PC-3 (cell line): ENCODE results near the gene DDC. TPM values are rescaled to one million over a fixed set of nuclear protein-coding genes. Genes with fewer than 3 reads are reported as not detected.

ENCODE experiments used
- ATAC-seq: fragments of 200-7000 bp; cut with Tn5 transposase; 2 replicates; pipeline ENCODE4 v1.9.1; 2020; ENCODE audit warnings: mild to moderate bottlenecking, moderate library complexity
- BruUV-seq: library from RNA; stranded (reverse); fragments of 400-500 nt; replicated peaks from 2 replicates; lab custom pipeline; 2021; lab: Mats Ljungman, UMichigan
- CTCF ChIA-PET: fragments of 300-600 bp; sonication (Branson Sonifier 250); formaldehyde crosslinking; loops from one replicate; lab custom pipeline; 2022; ENCODE audit warnings: antibody characterized with exemption; lab: Charles Lee
- POLR2A ChIA-PET: fragments of 300-600 bp; sonication (Branson Sonifier 250); formaldehyde crosslinking; loops from one replicate; lab custom pipeline; 2022; ENCODE audit warnings: antibody characterized with exemption; ENCODE audit not compliant: unreplicated experiment; lab: Charles Lee
- DNase-seq: peaks from one replicate; pipeline ENCODE4 v3.0.0-alpha.2; 2015
- H2AFZ ChIP-seq: fragments of 300-600 bp; sonication (generic); 2 replicates; pipeline ENCODE4 v1.6.0; 2016; ENCODE audit warnings: antibody characterized with exemption, low read length
- H3F3A ChIP-seq: fragments of 300-600 bp; sonication (generic); one replicate; pipeline ENCODE4 v1.6.0; 2017; ENCODE audit warnings: antibody characterized with exemption, low read length, control low read depth, mild to moderate bottlenecking; ENCODE audit not compliant: unreplicated experiment
- H3K27ac ChIP-seq: fragments of 300-600 bp; sonication (generic); 2 replicates; pipeline ENCODE4 v1.5.1; 2016; ENCODE audit warnings: mild to moderate bottlenecking, low read length
- H3K27me3 ChIP-seq: fragments of 300-600 bp; sonication (generic); 2 replicates; pipeline ENCODE4 v1.6.1; 2016; ENCODE audit warnings: low read length, mixed read lengths
- H3K36me3 ChIP-seq: fragments of 300-600 bp; sonication (generic); 2 replicates; pipeline ENCODE4 v1.6.1; 2016; ENCODE audit warnings: low read depth, mixed run types, low read length, mixed read lengths
- H3K4me1 ChIP-seq: fragments of 300-600 bp; sonication (generic); 2 replicates; pipeline ENCODE4 v1.5.1; 2016; ENCODE audit warnings: low read length; ENCODE audit not compliant: insufficient read depth
- H3K4me2 ChIP-seq: fragments of 300-600 bp; sonication (generic); 2 replicates; pipeline ENCODE4 v1.6.0; 2016; ENCODE audit warnings: low read length
- H3K4me3 ChIP-seq: fragments of 300-600 bp; sonication (generic); 2 replicates; pipeline ENCODE4 v1.5.1; 2016; ENCODE audit warnings: mild to moderate bottlenecking, low read length, mixed read lengths
- H3K79me2 ChIP-seq: fragments of 300-600 bp; sonication (generic); 2 replicates; pipeline ENCODE4 v1.6.1; 2017; ENCODE audit warnings: low read length, mixed read lengths
- H3K9ac ChIP-seq: fragments of 300-600 bp; sonication (generic); 2 replicates; pipeline ENCODE4 v1.6.0; 2016; ENCODE audit warnings: mild to moderate bottlenecking, low read length
- H3K9me2 ChIP-seq: fragments of 300-600 bp; sonication (generic); replicated peaks from 2 replicates; pipeline ENCODE4 v1.6.1; 2016; ENCODE audit warnings: mixed run types, low read length, mixed read lengths
- H3K9me3 ChIP-seq: fragments of 300-600 bp; sonication (generic); 2 replicates; pipeline ENCODE4 v1.6.1; 2016; ENCODE audit warnings: low read length, mixed read lengths
- H4K20me1 ChIP-seq: fragments of 300-600 bp; sonication (generic); 2 replicates; pipeline ENCODE4 v1.6.1; 2016; ENCODE audit warnings: low read length, mixed read lengths
- CTCF ChIP-seq: fragments of 300-600 bp; sonication (generic); conservative IDR thresholded peaks from 2 replicates; pipeline ENCODE4 v1.5.1; 2017; ENCODE audit warnings: antibody characterized with exemption, low read depth, mild to moderate bottlenecking, low read length
- EZH2 ChIP-seq: fragments of 300-600 bp; sonication (generic); IDR thresholded peaks from one replicate; pipeline ENCODE4 v1.6.1; 2017; ENCODE audit warnings: antibody characterized with exemption, mild to moderate bottlenecking, low read length; ENCODE audit not compliant: unreplicated experiment
- EZH2phosphoT487 ChIP-seq: fragments of 300-600 bp; sonication (generic); IDR thresholded peaks from 2 replicates; pipeline ENCODE4 v1.6.1; 2018; ENCODE audit warnings: mild to moderate bottlenecking, antibody characterized with exemption, low read length, borderline replicate concordance
- intact Hi-C: fragments of 100-400 bp; cut with micrococcal nuclease; formaldehyde crosslinking; loops from 2 replicates; pipeline ENCODE4 v1.9.0; 2023
- total RNA-seq: library from RNA; depleted of rRNA; stranded (reverse); fragments of >200 nt; gene quantifications from 2 replicates; pipeline ENCODE4 v1.2.3, GENCODE V29; 2014

Gene DDC
- total RNA-seq, 1 experiment from 2014 or later, result not detected

GRCh38 chr7:50502001-50502684, 63.1 kb downstream of the DDC start:
- Histone ChIP-seq H3K4me2 (no peak overlapping the region), H3K9ac (no peak overlapping the region), H3K9me2 (no peaks in the 10 kb centered on the region), H3K4me1 (no peaks in the 10 kb centered on the region), H3K36me3 (no peaks in the 10 kb centered on the region), H3K27ac (no peak overlapping the region), H3K27me3 (peaks cover 11% of the 10 kb centered on the region; the same call in 1 of the 2 replicates), H2AFZ (no peak overlapping the region), H3K79me2 (no peaks in the 10 kb centered on the region), H4K20me1 (no peaks in the 10 kb centered on the region), H3K9me3 (no peaks in the 10 kb centered on the region), H3K4me3 (no peak overlapping the region), H3F3A (no peaks in the 10 kb centered on the region)
- intact Hi-C loops, result no loop called here
- POLR2A ChIA-PET, result no interaction called here
- DNase-seq (peak; percentile 47), ATAC-seq (peak; percentile 80)
- CTCF ChIA-PET, result no interaction called here
- no peak for TF ChIP-seq EZH2
- no peak for TF ChIP-seq EZH2phosphoT487
- no peak for TF ChIP-seq CTCF
- BruUV-seq, result no TSS peak

- intact Hi-C loops, result no loop called here
- Histone ChIP-seq H3K36me3 (no peaks in the 10 kb centered on the region), H3K4me1 (no peaks in the 10 kb centered on the region), H3K27ac (no peak overlapping the region), H3K4me3 (no peak overlapping the region), H3K9me2 (no peaks in the 10 kb centered on the region), H2AFZ (no peak overlapping the region), H3K4me2 (no peak overlapping the region), H3F3A (no peaks in the 10 kb centered on the region), H3K9me3 (no peaks in the 10 kb centered on the region), H3K27me3 (peaks cover 15% of the 10 kb centered on the region; the same call in 1 of the 2 replicates), H3K79me2 (no peaks in the 10 kb centered on the region), H3K9ac (no peak overlapping the region), H4K20me1 (no peaks in the 10 kb centered on the region)
- CTCF ChIA-PET, result no interaction called here
- POLR2A ChIA-PET, result no interaction called here
- no TSS peak for BruUV-seq
- TF ChIP-seq EZH2phosphoT487 (no peak), EZH2 (no peak), CTCF (no peak)
- DNase-seq (no peak), ATAC-seq (no peak)
Observed at GRCh38 chr7:50499092-50499491, 66.1 kb downstream of the DDC start.

GRCh38 chr7:50497968-50498367, 67.2 kb downstream of the DDC start:
- Histone ChIP-seq H3K27ac (no peak overlapping the region), H3K9me3 (no peaks in the 10 kb centered on the region), H3K4me2 (no peak overlapping the region), H4K20me1 (no peaks in the 10 kb centered on the region), H3F3A (no peaks in the 10 kb centered on the region), H3K9me2 (no peaks in the 10 kb centered on the region), H2AFZ (no peak overlapping the region), H3K4me3 (no peak overlapping the region), H3K9ac (no peak overlapping the region), H3K4me1 (no peaks in the 10 kb centered on the region), H3K79me2 (no peaks in the 10 kb centered on the region), H3K27me3 (peaks cover 15% of the 10 kb centered on the region; the same call in 1 of the 2 replicates), H3K36me3 (no peaks in the 10 kb centered on the region)
- POLR2A ChIA-PET, result no interaction called here
- DNase-seq (no peak), ATAC-seq (no peak)
- intact Hi-C loops, result no loop called here
- BruUV-seq, result no TSS peak
- TF ChIP-seq EZH2phosphoT487, result no peak
- TF ChIP-seq EZH2, result no peak
- CTCF ChIA-PET, result no interaction called here
